ENCODE data around the gene AURKA.

GRCh38 chr20:56414842-56415765, 23.1 kb upstream of the AURKA start:
- TF ChIP-seq EZH2 (IDR thresholded peaks at IDR 0.05) (no peak), POLR2AphosphoS5 (IDR thresholded peaks at IDR 0.05; ENCODE audit: borderline replicate concordance, low read depth, low read length) (no peak)

All from SK-N-MC (cell line).